Neural cell (in vitro differentiated cells): ENCODE measurements around the gene CAP2. TPM values are rescaled to one million over a fixed set of nuclear protein-coding genes. Genes with fewer than 3 reads are reported as not detected.

Experiments
- H2AFZ ChIP-seq: fragments of 200-600, 300-800 bp; sonication (generic), shearing (Covaris generic); 2 replicates; pipeline ENCODE4 v1.6.0; 2014; ENCODE audit warnings: low read depth, mild to moderate bottlenecking, antibody characterized with exemption, low read length, moderate library complexity
- H3F3A ChIP-seq: fragments of 200-600 bp; shearing (Covaris generic); 2 replicates; pipeline ENCODE4 v1.6.1; 2016; ENCODE audit warnings: mild to moderate bottlenecking, moderate library complexity, mixed read lengths, antibody characterized with exemption, low read length; ENCODE audit not compliant: insufficient read depth, poor library complexity, severe bottlenecking
- H3K27ac ChIP-seq: fragments of 200-600, 300-800 bp; sonication (generic), shearing (Covaris generic); 2 replicates; pipeline ENCODE4 v1.5.1; 2014; ENCODE audit warnings: mild to moderate bottlenecking, low read length, moderate library complexity
- H3K27me3 ChIP-seq: fragments of 300-800, 200-600 bp; sonication (generic), shearing (Covaris generic); 2 replicates; pipeline ENCODE4 v1.6.0; 2014; ENCODE audit warnings: mild to moderate bottlenecking, low read depth, low read length, moderate library complexity; ENCODE audit not compliant: insufficient read depth
- H3K36me3 ChIP-seq: fragments of 300-800, 200-600 bp; sonication (generic), shearing (Covaris generic); 2 replicates; pipeline ENCODE4 v1.5.1; 2014; ENCODE audit warnings: mild to moderate bottlenecking, antibody characterized with exemption, low read length, moderate library complexity; ENCODE audit not compliant: insufficient read depth
- H3K4me2 ChIP-seq: fragments of 300-800, 200-600 bp; sonication (generic), shearing (Covaris generic); 2 replicates; pipeline ENCODE4 v1.6.0; 2014; ENCODE audit warnings: mild to moderate bottlenecking, low read length
- H3K4me3 ChIP-seq: fragments of 300-800, 200-600 bp; sonication (generic), shearing (Covaris generic); 2 replicates; pipeline ENCODE4 v1.5.1; 2014; ENCODE audit warnings: mild to moderate bottlenecking, low read length, moderate library complexity
- H3K79me2 ChIP-seq: fragments of 200-600 bp; shearing (Covaris generic); replicated peaks from 2 replicates; pipeline ENCODE4 v1.6.0; 2014; ENCODE audit warnings: mild to moderate bottlenecking, low read length, moderate library complexity; ENCODE audit not compliant: insufficient read depth
- H3K9ac ChIP-seq: fragments of 300-800, 200-600 bp; sonication (generic), shearing (Covaris generic); 2 replicates; pipeline ENCODE4 v1.6.1; 2016; ENCODE audit warnings: mild to moderate bottlenecking, low read length, mixed read lengths
- H3K9me2 ChIP-seq: fragments of 200-600 bp; shearing (Covaris generic); 2 replicates; pipeline ENCODE4 v1.6.1; 2016; ENCODE audit warnings: mild to moderate bottlenecking, low read length, mixed read lengths; ENCODE audit not compliant: insufficient read depth
- H3K9me3 ChIP-seq: fragments of 200-600, 300-800 bp; sonication (generic), shearing (Covaris generic); 2 replicates; pipeline ENCODE4 v1.6.1; 2016; ENCODE audit warnings: mild to moderate bottlenecking, mixed run types, low read length, moderate library complexity, mixed read lengths
- H4K20me1 ChIP-seq: fragments of 200-600 bp; shearing (Covaris generic); 2 replicates; pipeline ENCODE4 v1.6.1; 2016; ENCODE audit warnings: mild to moderate bottlenecking, mixed run types; ENCODE audit not compliant: insufficient read depth
- EZH2 ChIP-seq: fragments of 200-600, 300-800 bp; shearing (Covaris generic), sonication (generic); IDR thresholded peaks from 2 replicates; pipeline ENCODE4 v1.6.1; 2014; ENCODE audit warnings: antibody characterized with exemption, low read length, borderline replicate concordance, mild to moderate bottlenecking; ENCODE audit not compliant: insufficient read depth, poor library complexity, severe bottlenecking
- MXI1 ChIP-seq: fragments of 450-650 bp; conservative IDR thresholded peaks from 2 replicates; pipeline ENCODE4 v1.6.1; 2014; ENCODE audit warnings: antibody characterized with exemption, mild to moderate bottlenecking; ENCODE audit not compliant: poor library complexity, severe bottlenecking
- POLR2AphosphoS5 ChIP-seq: IDR thresholded peaks from 2 replicates; pipeline ENCODE4 v1.6.1; 2012
- RAD21 ChIP-seq: fragments of 450-650 bp; conservative IDR thresholded peaks from 2 replicates; pipeline ENCODE4 v1.6.1; 2014; ENCODE audit warnings: antibody characterized with exemption, mild to moderate bottlenecking, moderate library complexity
- SMC3 ChIP-seq: fragments of 450-650 bp; conservative IDR thresholded peaks from 2 replicates; pipeline ENCODE4 v1.6.1; 2014; ENCODE audit warnings: antibody characterized with exemption, mild to moderate bottlenecking, moderate library complexity; ENCODE audit not compliant: poor library complexity
- TAF1 ChIP-seq: IDR thresholded peaks from 2 replicates; pipeline ENCODE4 v1.6.1; 2012; ENCODE audit warnings: low read depth
- polyA plus RNA-seq: library from polyadenylated mRNA; depleted of rRNA; stranded (reverse); fragments of >200 nt; gene quantifications from 2 replicates; pipeline ENCODE4 v1.2.3, GENCODE V29; 2014
- TF ChIP-seq, protein P1 (sequence below): fragments of 450-650 bp; IDR thresholded peaks from 2 replicates; pipeline ENCODE4 v1.5.1; 2014; ENCODE audit warnings: antibody characterized with exemption, mild to moderate bottlenecking, moderate library complexity; ENCODE audit not compliant: poor library complexity, severe bottlenecking
- TF ChIP-seq, protein P2 (sequence below): IDR thresholded peaks from 2 replicates; pipeline ENCODE4 v1.6.1; 2012; ENCODE audit warnings: borderline replicate concordance

CAP2 gene
- polyA plus RNA-seq, 1 donor from 2014 or later = 13.4 TPM

DNA sequence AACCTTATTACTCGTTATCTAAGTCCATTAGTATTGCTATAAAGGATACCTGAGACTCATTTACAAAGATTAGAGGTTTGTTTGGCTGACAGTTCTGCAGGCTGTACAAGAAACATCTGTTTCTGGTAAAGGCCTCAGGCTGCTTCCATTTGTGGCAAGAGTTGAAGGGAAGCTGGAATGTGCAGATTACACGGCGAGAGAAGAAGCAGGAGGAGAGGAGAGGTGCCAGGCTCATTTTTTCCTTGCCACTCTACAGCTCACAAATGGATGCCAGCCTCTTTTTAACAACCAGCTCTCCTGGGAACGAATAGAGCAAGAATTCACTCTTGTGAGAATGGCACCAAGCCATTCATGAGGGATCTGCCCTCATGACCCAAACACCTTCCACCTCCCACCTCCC, 14.7 kb downstream of the CAP2 start:
- Histone ChIP-seq H3K27me3 (no peaks in the 10 kb centered on the region), H3K4me2 (no peak overlapping the region)

DNA sequence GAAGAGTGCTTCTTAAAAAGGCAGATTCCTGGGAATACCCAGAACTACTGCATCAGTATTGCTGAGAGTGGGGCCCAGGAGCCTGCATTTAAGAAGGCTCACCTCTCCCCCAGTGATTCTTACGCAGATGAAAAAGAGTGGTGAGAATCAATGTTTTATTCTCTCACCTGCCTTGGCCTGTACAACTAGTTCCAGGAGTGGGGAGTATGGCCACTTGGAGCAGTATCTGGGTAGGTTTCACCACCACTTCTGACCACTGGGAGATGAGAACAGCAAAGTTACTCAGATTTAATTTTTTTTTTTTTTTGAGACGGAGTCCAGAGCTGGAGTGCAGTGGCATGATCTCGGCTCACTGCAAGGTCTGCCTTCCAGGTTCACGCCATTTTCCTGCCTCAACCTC, 16.9 kb downstream of the CAP2 start:
- H4K20me1 ChIP-seq = no peaks in the 10 kb centered on the region
- no peak overlapping the region for H3K4me2 ChIP-seq
- no peaks in the 10 kb centered on the region for H3K9me3 ChIP-seq
- no peak overlapping the region for H3K4me3 ChIP-seq
- H3K27ac ChIP-seq = no peak overlapping the region
- H3K79me2 ChIP-seq = no peaks in the 10 kb centered on the region
- no peaks in the 10 kb centered on the region for H3K9me2 ChIP-seq
- no peaks in the 10 kb centered on the region for H3F3A ChIP-seq
- no peak overlapping the region for H2AFZ ChIP-seq
- TF ChIP-seq, protein P1, sequence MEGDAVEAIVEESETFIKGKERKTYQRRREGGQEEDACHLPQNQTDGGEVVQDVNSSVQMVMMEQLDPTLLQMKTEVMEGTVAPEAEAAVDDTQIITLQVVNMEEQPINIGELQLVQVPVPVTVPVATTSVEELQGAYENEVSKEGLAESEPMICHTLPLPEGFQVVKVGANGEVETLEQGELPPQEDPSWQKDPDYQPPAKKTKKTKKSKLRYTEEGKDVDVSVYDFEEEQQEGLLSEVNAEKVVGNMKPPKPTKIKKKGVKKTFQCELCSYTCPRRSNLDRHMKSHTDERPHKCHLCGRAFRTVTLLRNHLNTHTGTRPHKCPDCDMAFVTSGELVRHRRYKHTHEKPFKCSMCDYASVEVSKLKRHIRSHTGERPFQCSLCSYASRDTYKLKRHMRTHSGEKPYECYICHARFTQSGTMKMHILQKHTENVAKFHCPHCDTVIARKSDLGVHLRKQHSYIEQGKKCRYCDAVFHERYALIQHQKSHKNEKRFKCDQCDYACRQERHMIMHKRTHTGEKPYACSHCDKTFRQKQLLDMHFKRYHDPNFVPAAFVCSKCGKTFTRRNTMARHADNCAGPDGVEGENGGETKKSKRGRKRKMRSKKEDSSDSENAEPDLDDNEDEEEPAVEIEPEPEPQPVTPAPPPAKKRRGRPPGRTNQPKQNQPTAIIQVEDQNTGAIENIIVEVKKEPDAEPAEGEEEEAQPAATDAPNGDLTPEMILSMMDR = no peak
- TF ChIP-seq SMC3 = no peak
- no peak for TF ChIP-seq RAD21
- TF ChIP-seq TAF1 = no peak
- TF ChIP-seq MXI1 = no peak
- TF ChIP-seq, protein P2, sequence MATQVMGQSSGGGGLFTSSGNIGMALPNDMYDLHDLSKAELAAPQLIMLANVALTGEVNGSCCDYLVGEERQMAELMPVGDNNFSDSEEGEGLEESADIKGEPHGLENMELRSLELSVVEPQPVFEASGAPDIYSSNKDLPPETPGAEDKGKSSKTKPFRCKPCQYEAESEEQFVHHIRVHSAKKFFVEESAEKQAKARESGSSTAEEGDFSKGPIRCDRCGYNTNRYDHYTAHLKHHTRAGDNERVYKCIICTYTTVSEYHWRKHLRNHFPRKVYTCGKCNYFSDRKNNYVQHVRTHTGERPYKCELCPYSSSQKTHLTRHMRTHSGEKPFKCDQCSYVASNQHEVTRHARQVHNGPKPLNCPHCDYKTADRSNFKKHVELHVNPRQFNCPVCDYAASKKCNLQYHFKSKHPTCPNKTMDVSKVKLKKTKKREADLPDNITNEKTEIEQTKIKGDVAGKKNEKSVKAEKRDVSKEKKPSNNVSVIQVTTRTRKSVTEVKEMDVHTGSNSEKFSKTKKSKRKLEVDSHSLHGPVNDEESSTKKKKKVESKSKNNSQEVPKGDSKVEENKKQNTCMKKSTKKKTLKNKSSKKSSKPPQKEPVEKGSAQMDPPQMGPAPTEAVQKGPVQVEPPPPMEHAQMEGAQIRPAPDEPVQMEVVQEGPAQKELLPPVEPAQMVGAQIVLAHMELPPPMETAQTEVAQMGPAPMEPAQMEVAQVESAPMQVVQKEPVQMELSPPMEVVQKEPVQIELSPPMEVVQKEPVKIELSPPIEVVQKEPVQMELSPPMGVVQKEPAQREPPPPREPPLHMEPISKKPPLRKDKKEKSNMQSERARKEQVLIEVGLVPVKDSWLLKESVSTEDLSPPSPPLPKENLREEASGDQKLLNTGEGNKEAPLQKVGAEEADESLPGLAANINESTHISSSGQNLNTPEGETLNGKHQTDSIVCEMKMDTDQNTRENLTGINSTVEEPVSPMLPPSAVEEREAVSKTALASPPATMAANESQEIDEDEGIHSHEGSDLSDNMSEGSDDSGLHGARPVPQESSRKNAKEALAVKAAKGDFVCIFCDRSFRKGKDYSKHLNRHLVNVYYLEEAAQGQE = no peak
- H3K9ac ChIP-seq = no peak overlapping the region
- H3K36me3 ChIP-seq = no peaks in the 10 kb centered on the region
- no peaks in the 10 kb centered on the region for H3K27me3 ChIP-seq

More for the DNA sequence above, 14.7 kb downstream of the CAP2 start:
- Histone ChIP-seq H3K79me2 (no peaks in the 10 kb centered on the region), H3F3A (no peaks in the 10 kb centered on the region), H3K36me3 (no peaks in the 10 kb centered on the region), H2AFZ (no peak overlapping the region), H3K27ac (no peak overlapping the region), H3K9ac (no peak overlapping the region), H3K9me2 (no peaks in the 10 kb centered on the region), H4K20me1 (no peaks in the 10 kb centered on the region), H3K4me3 (no peak overlapping the region), H3K9me3 (no peaks in the 10 kb centered on the region)
- TF ChIP-seq SMC3 (no peak), EZH2 (no peak), POLR2AphosphoS5 (no peak)
- TF ChIP-seq, protein P1 = no peak
- TF ChIP-seq, protein P2 = no peak
